H1 (cell line): Measurements from ENCODE around the gene S100A8. TPM values are rescaled to one million over a fixed set of nuclear protein-coding genes. Genes with fewer than 3 reads are reported as not detected.

Experiments used
- CTCF ChIA-PET: fragments of 300-600 bp; sonication (Branson Sonifier 250); formaldehyde crosslinking; loops from one replicate; lab custom pipeline; 2021; ENCODE audit not compliant: partially characterized antibody; lab: Charles Lee
- POLR2A ChIA-PET: fragments of 300-600 bp; sonication (Branson Sonifier 250); formaldehyde crosslinking; loops from one replicate; lab custom pipeline; 2021; ENCODE audit warnings: inconsistent platforms; ENCODE audit not compliant: partially characterized antibody; lab: Charles Lee
- DNase-seq, 2 experiments: peaks; one replicate each; pipeline versions ENCODE4 v3.0.0 to v3.0.0-alpha.2; 2010 to 2022; ENCODE audit warnings: low spot score in 2 of 2, low read depth in 1 of 2, mixed read lengths in 1 of 2
- FAIRE-seq: peaks from 2 replicates; lab custom pipeline; 2011; peaks lifted over from hg19 to GRCh38; lab: Jason Lieb, UNC
- H2AFZ ChIP-seq: 2 replicates; pipeline ENCODE4 v1.8.1; 2012; ENCODE audit warnings: low read length, inconsistent platforms
- H2AK5ac ChIP-seq: 2 replicates; pipeline ENCODE4 v1.6.1; 2013; ENCODE audit warnings: low read depth, low read length
- H2BK120ac ChIP-seq: replicated peaks from 2 replicates; pipeline ENCODE3; 2013; ENCODE audit warnings: low read depth, low read length, inconsistent platforms
- H2BK12ac ChIP-seq: 2 replicates; pipeline ENCODE4 v1.6.1; 2013; ENCODE audit warnings: low read depth, low read length
- H2BK15ac ChIP-seq: 2 replicates; pipeline ENCODE4 v1.6.1; 2013; ENCODE audit warnings: low read length
- H2BK20ac ChIP-seq: 2 replicates; pipeline ENCODE4 v1.6.1; 2013; ENCODE audit warnings: low read length
- H2BK5ac ChIP-seq: 2 replicates; pipeline ENCODE4 v1.6.1; 2013; ENCODE audit warnings: low read depth, low read length
- H3K14ac ChIP-seq: 2 replicates; pipeline ENCODE4 v1.6.1; 2013; ENCODE audit warnings: inconsistent platforms; ENCODE audit not compliant: insufficient read length
- H3K18ac ChIP-seq: 2 replicates; pipeline ENCODE4 v1.6.1; 2013; ENCODE audit warnings: low read length; ENCODE audit errors: extremely low read depth
- H3K23ac ChIP-seq: 2 replicates; pipeline ENCODE4 v1.6.1; 2013; ENCODE audit warnings: inconsistent platforms; ENCODE audit not compliant: insufficient read length
- H3K23me2 ChIP-seq: 2 replicates; pipeline ENCODE4 v1.6.1; 2013; ENCODE audit warnings: low read depth, low read length
- H3K27ac ChIP-seq: 2 replicates; pipeline ENCODE4 v1.6.1; 2011; ENCODE audit warnings: low read depth, low read length, inconsistent platforms
- H3K27me3 ChIP-seq, 4 experiments: replicated peaks in 1 of 4; 1 replicate in 1 of 4; 2 replicates in 3 of 4; pipeline versions ENCODE4 v1.6.1 to v1.8.1; 2011 to 2013; ENCODE audit warnings: low read length in 3 of 4, mild to moderate bottlenecking in 3 of 4, inconsistent platforms in 2 of 4, mixed read lengths in 2 of 4, moderate library complexity in 1 of 4; ENCODE audit not compliant: control insufficient read depth in 3 of 4, insufficient read depth in 3 of 4; ENCODE audit errors: extremely low read depth in 1 of 4
- H3K36me3 ChIP-seq, 4 experiments: 2 replicates each; pipeline versions ENCODE4 v1.6.1 to v1.8.1; 2011 to 2013; ENCODE audit warnings: mild to moderate bottlenecking in 4 of 4, low read length in 3 of 4, moderate library complexity in 2 of 4, control low read depth in 1 of 4, inconsistent platforms in 1 of 4; ENCODE audit not compliant: insufficient read depth in 4 of 4, control insufficient read depth in 2 of 4
- H3K4ac ChIP-seq: replicated peaks from 2 replicates; pipeline ENCODE3; 2013; ENCODE audit warnings: low read length, low read depth, mixed read lengths, inconsistent platforms; ENCODE audit not compliant: insufficient read length
- H3K4me1 ChIP-seq, 4 experiments: replicated peaks in 1 of 4; 1 replicate in 1 of 4; 2 replicates in 3 of 4; pipeline versions ENCODE4 v1.6.1 to v1.8.1; 2011 to 2013; ENCODE audit warnings: low read length in 3 of 4, inconsistent platforms in 2 of 4, mixed read lengths in 1 of 4; ENCODE audit not compliant: insufficient read depth in 4 of 4, control insufficient read depth in 3 of 4
- H3K4me2 ChIP-seq, 2 experiments: 2 replicates each; pipeline versions ENCODE4 v1.6.1 to v1.8.1; 2011 to 2013; ENCODE audit warnings: low read depth in 2 of 2, low read length in 2 of 2, control low read depth in 1 of 2, inconsistent platforms in 1 of 2, mild to moderate bottlenecking in 1 of 2; ENCODE audit not compliant: insufficient read depth in 1 of 2
- H3K4me3 ChIP-seq, 4 experiments: fragments of 200-600, 300-600 bp in 1 of 4; sonication (generic), shearing (Covaris generic), sonication (Bioruptor Twin) in 1 of 4; 2 replicates each; pipeline versions ENCODE4 v1.5.1 to v1.8.1; 2011 to 2016; ENCODE audit warnings: low read length in 4 of 4, low read depth in 3 of 4, control low read depth in 2 of 4, inconsistent platforms in 2 of 4, mild to moderate bottlenecking in 2 of 4, mixed read lengths in 1 of 4, moderate library complexity in 1 of 4; ENCODE audit not compliant: insufficient read depth in 2 of 4; ENCODE audit errors: extremely low read depth in 1 of 4
- H3K56ac ChIP-seq: replicated peaks from 2 replicates; pipeline ENCODE3; 2013; ENCODE audit warnings: low read depth, mild to moderate bottlenecking, mixed read lengths, low read length, inconsistent platforms; ENCODE audit not compliant: insufficient read length
- H3K79me1 ChIP-seq: 2 replicates; pipeline ENCODE4 v1.6.1; 2013; ENCODE audit warnings: low read depth, low read length, control low read depth
- H3K79me2 ChIP-seq, 2 experiments: 2 replicates each; pipeline versions ENCODE4 v1.6.1 to v1.8.1; 2012 to 2013; ENCODE audit warnings: low read length in 2 of 2, mild to moderate bottlenecking in 2 of 2, inconsistent platforms in 1 of 2; ENCODE audit not compliant: insufficient read depth in 2 of 2, control insufficient read depth in 1 of 2
- H3K9ac ChIP-seq, 4 experiments: replicated peaks in 1 of 4; 1 replicate in 1 of 4; 2 replicates in 3 of 4; pipeline versions ENCODE4 v1.6.1 to v1.8.1; 2011 to 2013; ENCODE audit warnings: low read depth in 3 of 4, low read length in 3 of 4, control low read depth in 2 of 4, mild to moderate bottlenecking in 2 of 4, moderate library complexity in 2 of 4, inconsistent platforms in 1 of 4; ENCODE audit errors: extremely low read depth in 1 of 4
- H3K9me3 ChIP-seq, 2 experiments: 2 replicates each; pipeline versions ENCODE4 v1.6.1 to v1.8.1; 2012 to 2013; ENCODE audit warnings: mild to moderate bottlenecking in 2 of 2, moderate library complexity in 2 of 2, control low read depth in 1 of 2, inconsistent platforms in 1 of 2, low read depth in 1 of 2, low read length in 1 of 2, mixed read lengths in 1 of 2; ENCODE audit not compliant: insufficient read depth in 2 of 2
- H4K20me1 ChIP-seq, 2 experiments: replicated peaks in 1 of 2; 2 replicates each; pipeline versions ENCODE3 to v1.8.1; 2011 to 2013; ENCODE audit warnings: inconsistent platforms in 2 of 2, low read length in 2 of 2, mild to moderate bottlenecking in 1 of 2; ENCODE audit not compliant: insufficient read depth in 2 of 2, control insufficient read depth in 1 of 2
- H4K5ac ChIP-seq: 2 replicates; pipeline ENCODE4 v1.6.1; 2013; ENCODE audit warnings: low read length, low read depth, mixed read lengths, inconsistent platforms; ENCODE audit not compliant: insufficient read length
- H4K8ac ChIP-seq: 2 replicates; pipeline ENCODE4 v1.8.0; 2013; ENCODE audit warnings: mild to moderate bottlenecking, moderate library complexity, low read length, inconsistent platforms; ENCODE audit not compliant: insufficient read depth; ENCODE audit errors: extremely low read depth
- H4K91ac ChIP-seq: replicated peaks from 2 replicates; pipeline ENCODE3; 2013; ENCODE audit warnings: low read length, mixed read lengths, inconsistent platforms; ENCODE audit not compliant: insufficient read length
- EP300 ChIP-seq, 2 experiments: IDR thresholded peaks; 1 replicate in 1 of 2; 2 replicates in 1 of 2; pipeline ENCODE4 v1.6.1; 2011 to 2012; ENCODE audit warnings: low read depth in 2 of 2, low read length in 2 of 2, mild to moderate bottlenecking in 2 of 2, borderline replicate concordance in 1 of 2, inconsistent platforms in 1 of 2, moderate library complexity in 1 of 2
- HDAC6 ChIP-seq: IDR thresholded peaks from one replicate; pipeline ENCODE4 v1.7.1; 2012; ENCODE audit warnings: low read depth, mild to moderate bottlenecking, inconsistent platforms, low read length, moderate library complexity
- JUND ChIP-seq: IDR thresholded peaks from 2 replicates; pipeline ENCODE4 v1.6.1; 2011; ENCODE audit warnings: mild to moderate bottlenecking, improper control_type of control experiment, low read length
- POLR2AphosphoS5 ChIP-seq: IDR thresholded peaks from 2 replicates; pipeline ENCODE4 v1.6.1; 2011; ENCODE audit warnings: low read depth, low read length
- RAD21 ChIP-seq, 2 experiments: IDR thresholded peaks in 1 of 2; conservative IDR thresholded peaks in 1 of 2; 2 replicates each; pipeline ENCODE4 v1.6.1; 2011; ENCODE audit warnings: low read depth in 2 of 2, low read length in 2 of 2, improper control_type of control experiment in 1 of 2, inconsistent platforms in 1 of 2, mild to moderate bottlenecking in 1 of 2, moderate library complexity in 1 of 2
- SIN3A ChIP-seq, 2 experiments: IDR thresholded peaks in 1 of 2; conservative IDR thresholded peaks in 1 of 2; 2 replicates each; pipeline ENCODE4 v1.6.1; 2011 to 2012; ENCODE audit warnings: low read length in 2 of 2, improper control_type of control experiment in 1 of 2, low read depth in 1 of 2, mild to moderate bottlenecking in 1 of 2
- SIRT6 ChIP-seq: IDR thresholded peaks from one replicate; pipeline ENCODE4 v1.7.1; 2012; ENCODE audit warnings: low read length, inconsistent platforms
- TAF7 ChIP-seq: optimal IDR thresholded peaks from 2 replicates; pipeline ENCODE3; 2011; ENCODE audit warnings: low read depth, mild to moderate bottlenecking, inconsistent platforms, low read length, moderate library complexity, borderline replicate concordance
- WGBS, 2 experiments: shearing (Covaris generic) in 1 of 2; methylation state at CpG; one replicate each; pipeline versions ENCODE4 v1.1.6 to v1.1.7; 2013 to 2015; ENCODE audit warnings: low lambda C conversion rate in 2 of 2, mixed read lengths in 2 of 2, inconsistent platforms in 1 of 2, low coverage in 1 of 2, missing lambda C conversion rate in 1 of 2; ENCODE audit not compliant: insufficient replicate concordance in 2 of 2, insufficient coverage in 1 of 2, insufficient read length in 1 of 2; ENCODE audit errors: extremely low coverage in 1 of 2, missing lambda C conversion rate in 1 of 2; 5-methylcytosine and 5-hydroxymethylcytosine counted together
- polyA plus RNA-seq, 7 experiments: library from polyadenylated mRNA; depleted of rRNA in 3 of 7; stranded (reverse) in 5 of 7; unstranded in 2 of 7; fragments of >200 nt in 5 of 7; fragments of 200-250 nt in 2 of 7; gene quantifications; 1 replicate in 5 of 7; 2 replicates in 1 of 7; 4 replicates in 1 of 7; pipeline versions ENCODE4 v1.2.1 to v1.2.3, GENCODE V29; 2011 to 2013; ENCODE audit warnings: missing spikeins in 2 of 7, mixed read lengths in 2 of 7
- total RNA-seq: library from RNA; stranded (reverse); fragmentation: NEBNext Ultra II Directional; extraction: Animal tissue kit (Norgen Biotek cat#: 25700); gene quantifications from 2 replicates; pipeline ENCODE4 v1.2.1, GENCODE V29; 2021
- TF ChIP-seq, protein P1 (sequence below): IDR thresholded peaks from 2 replicates; pipeline ENCODE4 v1.6.1; 2011; ENCODE audit warnings: low read length, improper control_type of control experiment

S100A8 gene
- total and polyA plus RNA-seq, 2 of the 8 experiments (the other 6 are each of a cell fraction or from before 2014, with no cell fraction given) = not detected

DNA sequence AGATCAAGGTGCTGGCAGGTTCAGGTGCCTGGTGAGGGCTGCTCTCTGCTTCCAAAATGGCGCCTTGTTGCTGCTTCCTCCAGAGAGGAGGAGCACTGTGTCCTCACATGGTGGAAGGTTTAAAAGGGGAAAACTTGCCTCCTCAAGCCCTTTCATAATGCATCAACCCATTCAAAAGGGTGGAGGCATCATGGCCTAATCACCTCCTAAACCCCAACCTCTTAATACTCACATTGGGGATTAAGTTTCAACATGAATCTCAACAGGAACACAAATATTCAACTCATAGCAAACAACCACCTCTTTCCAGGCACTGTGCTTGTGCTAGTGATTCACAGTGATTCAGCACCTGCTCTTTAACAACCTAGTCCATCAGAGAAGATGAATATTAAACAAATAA is 19.6 kb downstream of the S100A8 start:
- H3K14ac ChIP-seq = no peak overlapping the region
- no peaks in the 10 kb centered on the region for H3K23me2 ChIP-seq
- H2AK5ac ChIP-seq = no peak overlapping the region
- H4K20me1 ChIP-seq = no peaks in the 10 kb centered on the region
- CTCF ChIA-PET = no interaction called here
- H3K56ac ChIP-seq = no peak overlapping the region
- H2BK15ac ChIP-seq = no peak overlapping the region
- H3K79me1 ChIP-seq = no peaks in the 10 kb centered on the region
- H3K27me3 ChIP-seq = no peaks in the 10 kb centered on the region; a peak in 1 of 7 replicates
- H3K36me3 ChIP-seq = no peaks in the 10 kb centered on the region
- H3K4me1 ChIP-seq = no peaks in the 10 kb centered on the region
- H4K8ac ChIP-seq = no peak overlapping the region
- no peak overlapping the region for H3K4me3 ChIP-seq
- H3K9me3 ChIP-seq = peaks cover 0 to 2% of the 10 kb centered on the region in 2 experiments; a peak in 1 of 4 replicates
- H3K9ac ChIP-seq = no peak overlapping the region
- POLR2A ChIA-PET = no interaction called here
- 88% methylated on average over 1 of the region's 1 CpG; no CpG with 5 or more reads in 1 of the 2 experiments for WGBS, 2 experiments
- H2BK12ac ChIP-seq = no peak overlapping the region
- no peak overlapping the region for H4K5ac ChIP-seq
- TF ChIP-seq TAF7 (no peak), SIN3A (conservative IDR thresholded peaks at IDR 0.05 in 1 of 2, IDR thresholded peaks at IDR 0.05 in 1 of 2; ENCODE audit: low read depth in 1 of 2, low read length in 2 of 2) (no peak), SIRT6 (no peak), JUND (no peak), EP300 (IDR thresholded peaks at IDR 0.05; ENCODE audit: borderline replicate concordance in 1 of 2, low read depth in 2 of 2, low read length in 2 of 2) (no peak), HDAC6 (no peak), RAD21 (IDR thresholded peaks at IDR 0.05 in 1 of 2, conservative IDR thresholded peaks at IDR 0.05 in 1 of 2; ENCODE audit: low read depth in 2 of 2, low read length in 2 of 2) (no peak), POLR2AphosphoS5 (no peak)
- TF ChIP-seq, protein P1, sequence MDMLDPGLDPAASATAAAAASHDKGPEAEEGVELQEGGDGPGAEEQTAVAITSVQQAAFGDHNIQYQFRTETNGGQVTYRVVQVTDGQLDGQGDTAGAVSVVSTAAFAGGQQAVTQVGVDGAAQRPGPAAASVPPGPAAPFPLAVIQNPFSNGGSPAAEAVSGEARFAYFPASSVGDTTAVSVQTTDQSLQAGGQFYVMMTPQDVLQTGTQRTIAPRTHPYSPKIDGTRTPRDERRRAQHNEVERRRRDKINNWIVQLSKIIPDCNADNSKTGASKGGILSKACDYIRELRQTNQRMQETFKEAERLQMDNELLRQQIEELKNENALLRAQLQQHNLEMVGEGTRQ = no peak
- TF ChIP-seq, all 59 proteins: peak for 0
- Histone ChIP-seq H2AFZ (no peak overlapping the region), H3K79me2 (no peaks in the 10 kb centered on the region), H3K23ac (no peak overlapping the region), H2BK20ac (no peak overlapping the region), H3K4ac (no peak overlapping the region), H3K27ac (no peak overlapping the region), H3K18ac (no peak overlapping the region), H2BK5ac (no peak overlapping the region), H3K4me2 (no peak overlapping the region), H2BK120ac (no peak overlapping the region), H4K91ac (no peak overlapping the region)
- FAIRE-seq = no peak
- DNase-seq = no peak
